Measurements from ENCODE around the gene HABP2. TPM values are rescaled to one million over a fixed set of nuclear protein-coding genes. Genes with fewer than 3 reads are reported as not detected.

HABP2 gene
- total and polyA plus RNA-seq, 8 donors, result 0.76 to 11.4 (median 3.8) TPM; not detected in 2

GRCh38 chr10:113554214-113554613, 1.4 kb downstream of the HABP2 start:
- WGBS, 5 donors, result 35 to 68% (median 45%) methylated on average over 5 of the region's 5 CpGs
- no peak for DNase-seq

GRCh38 chr10:113555245-113555644, 2.4 kb downstream of the HABP2 start:
- Histone ChIP-seq H3K36me3 (no peaks in the 10 kb centered on the region), H3K27ac (no peak overlapping the region), H3K4me3 (peak overlapping the region in 1 of 4 donors; percentile 21), H3K27me3 (no peaks in the 10 kb centered on the region), H3K9me3 (no peaks in the 10 kb centered on the region), H3K4me1 (peaks cover 11 to 51% (median 29%) of the 10 kb centered on the region in 4 donors)
- intact Hi-C loops (cut with DNase I; ENCODE audit: low total_unique reads), result no loop called here
- WGBS, 5 donors, result 89 to 95% (median 92%) methylated on average over 3 of the region's 3 CpGs
- TF ChIP-seq POLR2A (IDR thresholded peaks at IDR 0.05) (no peak), CTCF (IDR thresholded peaks at IDR 0.05) (no peak), EP300 (IDR thresholded peaks at IDR 0.05) (no peak), POLR2AphosphoS5 (IDR thresholded peaks at IDR 0.05) (no peak)
- no peak for DNase-seq

More at GRCh38 chr10:113554214-113554613, 1.4 kb downstream of the HABP2 start:
- Histone ChIP-seq H3K4me3 (peak overlapping the region in 2 of 4 donors; percentile 8 to 21), H3K27me3 (no peaks in the 10 kb centered on the region), H3K36me3 (no peaks in the 10 kb centered on the region), H3K9me3 (no peaks in the 10 kb centered on the region), H3K27ac (peak overlapping the region in 1 of 5 donors; percentile 58), H3K4me1 (peaks cover 13 to 51% (median 29%) of the 10 kb centered on the region in 4 donors)
- intact Hi-C loops (cut with DNase I; ENCODE audit: low total_unique reads), result no loop called here
- no peak for TF ChIP-seq POLR2AphosphoS5 (IDR thresholded peaks at IDR 0.05)
- no peak for TF ChIP-seq POLR2A (IDR thresholded peaks at IDR 0.05)
- TF ChIP-seq CTCF (IDR thresholded peaks at IDR 0.05), result no peak
- TF ChIP-seq EP300 (IDR thresholded peaks at IDR 0.05), result no peak

GRCh38 chr10:113555751-113556150, 2.9 kb downstream of the HABP2 start:
- Histone ChIP-seq H3K27ac (no peak overlapping the region), H3K27me3 (no peaks in the 10 kb centered on the region), H3K4me3 (no peak overlapping the region), H3K4me1 (peaks cover 8 to 51% (median 29%) of the 10 kb centered on the region in 4 donors), H3K36me3 (no peaks in the 10 kb centered on the region), H3K9me3 (no peaks in the 10 kb centered on the region)
- TF ChIP-seq POLR2AphosphoS5 (IDR thresholded peaks at IDR 0.05), result no peak
- no peak for TF ChIP-seq CTCF (IDR thresholded peaks at IDR 0.05)
- TF ChIP-seq POLR2A (IDR thresholded peaks at IDR 0.05), result no peak
- no peak for TF ChIP-seq EP300 (IDR thresholded peaks at IDR 0.05)
- WGBS, 5 donors, result 56 to 82% (median 80%) methylated on average over 1 of the region's 1 CpG
- intact Hi-C loops (cut with DNase I; ENCODE audit: low total_unique reads), result no loop called here
- DNase-seq, result no peak

- no peaks in the 10 kb centered on the region for H3K27me3 ChIP-seq
- no peaks in the 10 kb centered on the region for H3K9me3 ChIP-seq
- WGBS, 5 donors, result 18 to 31% (median 23%) methylated on average over 9 of the region's 9 CpGs
- H3K4me1 ChIP-seq, result peaks cover 19 to 42% (median 31%) of the 10 kb centered on the region in 4 donors
- H3K4me3 ChIP-seq, result no peak overlapping the region
- no peaks in the 10 kb centered on the region for H3K36me3 ChIP-seq
- DNase-seq, result peak in 1 of 2 donors; percentile 77
- TF ChIP-seq CTCF (IDR thresholded peaks at IDR 0.05) (no peak), POLR2A (IDR thresholded peaks at IDR 0.05) (no peak), EP300 (IDR thresholded peaks at IDR 0.05) (no peak), POLR2AphosphoS5 (IDR thresholded peaks at IDR 0.05) (peak in 2 of 3 donors; percentile 10 to 37)
- peak overlapping the region in 2 of 5 donors; percentile 27 to 29 for H3K27ac ChIP-seq
- intact Hi-C loops (cut with DNase I; ENCODE audit: low total_unique reads), result no loop called here
Measured at GRCh38 chr10:113557424-113557862, 4.6 kb downstream of the HABP2 start.

All from stomach (tissue), 9 donors.